K562 (cell line): ENCODE results near the gene ILF2. TPM values are rescaled to one million over a fixed set of nuclear protein-coding genes. Genes with fewer than 3 reads are reported as not detected.

ENCODE experiments used
- DIDO1 ChIP-seq: fragments of 450-650 bp; IDR thresholded peaks from 2 replicates; pipeline ENCODE4 v1.6.1; 2016; ENCODE audit warnings: low read depth, missing biosample characterization, missing genetic modification characterization
- HDAC1 ChIP-seq, 2 experiments: fragments of 450-650 bp; IDR thresholded peaks; 2 replicates each; pipeline ENCODE4 v1.6.1; 2016 to 2017; ENCODE audit warnings: inconsistent platforms in 1 of 2, mild to moderate bottlenecking in 1 of 2, moderate library complexity in 1 of 2
- KLF10 ChIP-seq: fragments of 250-450 bp; sonication (Bioruptor Pico); IDR thresholded peaks from 2 replicates; pipeline ENCODE4 v1.6.1; 2021; ENCODE audit warnings: matching md5 sums
- MTA1 ChIP-seq: fragments of 450-650 bp; IDR thresholded peaks from 2 replicates; pipeline ENCODE4 v1.6.1; 2017; ENCODE audit warnings: borderline replicate concordance
- PML ChIP-seq: IDR thresholded peaks from 2 replicates; pipeline ENCODE4 v1.6.1; 2012; ENCODE audit warnings: low read length, inconsistent platforms
- RBBP5 ChIP-seq: fragments of 200-600 bp; sonication (generic); IDR thresholded peaks from 2 replicates; pipeline ENCODE4 v1.6.1; 2012; ENCODE audit warnings: borderline replicate concordance, mild to moderate bottlenecking, low read length, control low read depth, inconsistent platforms; ENCODE audit not compliant: insufficient read depth, poor library complexity, severe bottlenecking
- SMARCA5 ChIP-seq: fragments of 450-650 bp; IDR thresholded peaks from 2 replicates; pipeline ENCODE4 v1.6.1; 2016
- STAT5A ChIP-seq: IDR thresholded peaks from 2 replicates; pipeline ENCODE4 v1.6.1; 2012; ENCODE audit warnings: low read length, inconsistent platforms, borderline replicate concordance
- XRCC5 ChIP-seq: fragments of 200-400 bp; formaldehyde crosslinking; IDR thresholded peaks from 2 replicates; pipeline ENCODE4 v1.6.1; 2017; ENCODE audit warnings: low read depth, mild to moderate bottlenecking, low read length
- ZNF143 ChIP-seq: sonication (generic); formaldehyde crosslinking; IDR thresholded peaks from 2 replicates; pipeline ENCODE4 v1.9.0; 2022; ENCODE audit warnings: mild to moderate bottlenecking, missing genetic modification reagents
- polyA plus RNA-seq, 8 experiments: library from polyadenylated mRNA; depleted of rRNA in 4 of 8; stranded (reverse) in 5 of 8; unstranded in 3 of 8; fragments of >200 nt; fragmentation: Nextera tagmentation in 2 of 8; fragmentation: Illumina TruSeq in 1 of 8; extraction: Ambion mirVana in 2 of 8; extraction: Trizol in 1 of 8; gene quantifications; 2 replicates each; pipeline versions ENCODE4 v1.2.1 to v1.2.3, GENCODE V29; 2011 to 2014; ENCODE audit warnings: inconsistent platforms in 1 of 8, missing spikeins in 1 of 8
- total RNA-seq, 7 experiments: library from RNA; depleted of rRNA in 6 of 7; stranded (reverse); fragments of >200 nt in 6 of 7; fragmentation: Illumina TruSeq in 2 of 7; extraction: Trizol in 2 of 7; gene quantifications; 2 replicates each; pipeline versions ENCODE4 v1.2.1 to v1.2.3, GENCODE V29; 2011 to 2021; ENCODE audit warnings: low replicate concordance in 1 of 7
- TF ChIP-seq, protein P1 (sequence below), 2 experiments: fragments of 450-650 bp in 1 of 2; sonication (generic) in 1 of 2; formaldehyde crosslinking in 1 of 2; IDR thresholded peaks; 2 replicates each; pipeline versions ENCODE4 v1.7.1 to v1.9.0; 2016 to 2022; ENCODE audit warnings: inconsistent platforms in 1 of 2, mild to moderate bottlenecking in 1 of 2, missing genetic modification reagents in 1 of 2
- TF ChIP-seq, protein P2 (sequence below): fragments of 200-800 bp; sonication (Bioruptor generic); IDR thresholded peaks from 2 replicates; pipeline ENCODE4 v1.6.1; 2017; ENCODE audit warnings: missing genetic modification characterization, missing compliant biosample characterization
- TF ChIP-seq, protein P3 (sequence below), 2 experiments: IDR thresholded peaks; 2 replicates each; pipeline ENCODE4 v1.6.1; 2012; ENCODE audit warnings: improper control_type of control experiment in 2 of 2, low read depth in 2 of 2, low read length in 2 of 2, borderline replicate concordance in 1 of 2

The ILF2 gene
- total and polyA plus RNA-seq, 9 of the 15 experiments (the other 6 are each of a cell fraction or from before 2014, with no cell fraction given), result 282 to 726 (median 474) TPM

DNA sequence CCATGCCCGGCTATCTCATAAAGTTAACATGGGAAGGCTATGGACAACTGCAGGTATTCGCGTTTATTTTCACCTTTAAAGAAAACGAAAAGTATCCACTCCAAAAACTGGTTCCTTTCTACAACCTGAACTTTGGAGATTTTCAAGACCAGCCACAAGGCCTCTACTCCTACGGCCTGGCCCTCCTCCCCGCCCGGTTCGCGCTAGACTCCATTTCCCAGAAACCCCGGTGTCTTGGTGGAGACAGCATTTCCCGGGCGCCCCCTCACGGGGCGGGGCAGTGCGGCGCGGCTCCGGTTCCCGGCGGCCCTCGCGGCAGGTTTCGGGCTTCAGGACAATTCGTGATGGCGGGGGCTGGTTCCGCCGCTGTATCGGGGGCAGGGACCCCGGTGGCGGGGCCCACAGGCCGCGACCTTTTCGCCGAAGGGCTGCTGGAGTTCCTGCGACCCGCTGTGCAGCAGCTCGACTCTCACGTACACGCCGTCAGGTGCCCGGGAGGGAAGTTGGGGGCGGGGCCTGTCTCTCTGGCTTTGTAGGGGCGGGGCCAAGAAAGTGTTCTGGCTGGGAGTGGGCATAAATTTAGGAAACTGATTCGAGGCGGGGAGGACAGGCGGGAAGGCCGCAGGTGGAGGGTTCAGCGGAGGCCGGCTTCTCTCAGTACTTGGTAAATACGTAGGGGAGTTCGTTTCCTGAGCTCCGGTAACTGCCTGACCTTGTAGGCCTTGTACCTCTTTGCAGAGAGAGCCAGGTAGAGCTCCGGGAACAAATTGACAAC lies 12.2 kb downstream of the ILF2 start, which contains the start of gene SNAPIN (continued):
- TF ChIP-seq DIDO1, result peak; percentile 66; the same call in 1 of the 2 replicates
- peak in 1 of 2 experiments; percentile 59; a peak in 1 of 4 replicates for TF ChIP-seq HDAC1 (IDR thresholded peaks at IDR 0.05)
- TF ChIP-seq SMARCA5, result no peak
- TF ChIP-seq XRCC5, result peak; percentile 66; the same call in 1 of the 2 replicates
- TF ChIP-seq RBBP5, result peak; percentile 99
- TF ChIP-seq MTA1, result 0 out of 2 replicates have a peak, but pooled peaks have one; percentile 22
- no peak for TF ChIP-seq STAT5A
- TF ChIP-seq KLF10, result no peak
- TF ChIP-seq, protein P1, sequence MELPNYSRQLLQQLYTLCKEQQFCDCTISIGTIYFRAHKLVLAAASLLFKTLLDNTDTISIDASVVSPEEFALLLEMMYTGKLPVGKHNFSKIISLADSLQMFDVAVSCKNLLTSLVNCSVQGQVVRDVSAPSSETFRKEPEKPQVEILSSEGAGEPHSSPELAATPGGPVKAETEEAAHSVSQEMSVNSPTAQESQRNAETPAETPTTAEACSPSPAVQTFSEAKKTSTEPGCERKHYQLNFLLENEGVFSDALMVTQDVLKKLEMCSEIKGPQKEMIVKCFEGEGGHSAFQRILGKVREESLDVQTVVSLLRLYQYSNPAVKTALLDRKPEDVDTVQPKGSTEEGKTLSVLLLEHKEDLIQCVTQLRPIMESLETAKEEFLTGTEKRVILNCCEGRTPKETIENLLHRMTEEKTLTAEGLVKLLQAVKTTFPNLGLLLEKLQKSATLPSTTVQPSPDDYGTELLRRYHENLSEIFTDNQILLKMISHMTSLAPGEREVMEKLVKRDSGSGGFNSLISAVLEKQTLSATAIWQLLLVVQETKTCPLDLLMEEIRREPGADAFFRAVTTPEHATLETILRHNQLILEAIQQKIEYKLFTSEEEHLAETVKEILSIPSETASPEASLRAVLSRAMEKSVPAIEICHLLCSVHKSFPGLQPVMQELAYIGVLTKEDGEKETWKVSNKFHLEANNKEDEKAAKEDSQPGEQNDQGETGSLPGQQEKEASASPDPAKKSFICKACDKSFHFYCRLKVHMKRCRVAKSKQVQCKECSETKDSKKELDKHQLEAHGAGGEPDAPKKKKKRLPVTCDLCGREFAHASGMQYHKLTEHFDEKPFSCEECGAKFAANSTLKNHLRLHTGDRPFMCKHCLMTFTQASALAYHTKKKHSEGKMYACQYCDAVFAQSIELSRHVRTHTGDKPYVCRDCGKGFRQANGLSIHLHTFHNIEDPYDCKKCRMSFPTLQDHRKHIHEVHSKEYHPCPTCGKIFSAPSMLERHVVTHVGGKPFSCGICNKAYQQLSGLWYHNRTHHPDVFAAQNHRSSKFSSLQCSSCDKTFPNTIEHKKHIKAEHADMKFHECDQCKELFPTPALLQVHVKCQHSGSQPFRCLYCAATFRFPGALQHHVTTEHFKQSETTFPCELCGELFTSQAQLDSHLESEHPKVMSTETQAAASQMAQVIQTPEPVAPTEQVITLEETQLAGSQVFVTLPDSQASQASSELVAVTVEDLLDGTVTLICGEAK (IDR thresholded peaks at IDR 0.05), result peak; percentile 73
- TF ChIP-seq, protein P1 (CRISPR knock-in tag; IDR thresholded peaks at IDR 0.05), result no peak
- TF ChIP-seq, protein P2, sequence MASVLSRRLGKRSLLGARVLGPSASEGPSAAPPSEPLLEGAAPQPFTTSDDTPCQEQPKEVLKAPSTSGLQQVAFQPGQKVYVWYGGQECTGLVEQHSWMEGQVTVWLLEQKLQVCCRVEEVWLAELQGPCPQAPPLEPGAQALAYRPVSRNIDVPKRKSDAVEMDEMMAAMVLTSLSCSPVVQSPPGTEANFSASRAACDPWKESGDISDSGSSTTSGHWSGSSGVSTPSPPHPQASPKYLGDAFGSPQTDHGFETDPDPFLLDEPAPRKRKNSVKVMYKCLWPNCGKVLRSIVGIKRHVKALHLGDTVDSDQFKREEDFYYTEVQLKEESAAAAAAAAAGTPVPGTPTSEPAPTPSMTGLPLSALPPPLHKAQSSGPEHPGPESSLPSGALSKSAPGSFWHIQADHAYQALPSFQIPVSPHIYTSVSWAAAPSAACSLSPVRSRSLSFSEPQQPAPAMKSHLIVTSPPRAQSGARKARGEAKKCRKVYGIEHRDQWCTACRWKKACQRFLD (CRISPR knock-in tag), result peak; percentile 79
- TF ChIP-seq PML, result 0 out of 2 replicates have a peak, but pooled peaks have one; percentile 49
- TF ChIP-seq, protein P3, sequence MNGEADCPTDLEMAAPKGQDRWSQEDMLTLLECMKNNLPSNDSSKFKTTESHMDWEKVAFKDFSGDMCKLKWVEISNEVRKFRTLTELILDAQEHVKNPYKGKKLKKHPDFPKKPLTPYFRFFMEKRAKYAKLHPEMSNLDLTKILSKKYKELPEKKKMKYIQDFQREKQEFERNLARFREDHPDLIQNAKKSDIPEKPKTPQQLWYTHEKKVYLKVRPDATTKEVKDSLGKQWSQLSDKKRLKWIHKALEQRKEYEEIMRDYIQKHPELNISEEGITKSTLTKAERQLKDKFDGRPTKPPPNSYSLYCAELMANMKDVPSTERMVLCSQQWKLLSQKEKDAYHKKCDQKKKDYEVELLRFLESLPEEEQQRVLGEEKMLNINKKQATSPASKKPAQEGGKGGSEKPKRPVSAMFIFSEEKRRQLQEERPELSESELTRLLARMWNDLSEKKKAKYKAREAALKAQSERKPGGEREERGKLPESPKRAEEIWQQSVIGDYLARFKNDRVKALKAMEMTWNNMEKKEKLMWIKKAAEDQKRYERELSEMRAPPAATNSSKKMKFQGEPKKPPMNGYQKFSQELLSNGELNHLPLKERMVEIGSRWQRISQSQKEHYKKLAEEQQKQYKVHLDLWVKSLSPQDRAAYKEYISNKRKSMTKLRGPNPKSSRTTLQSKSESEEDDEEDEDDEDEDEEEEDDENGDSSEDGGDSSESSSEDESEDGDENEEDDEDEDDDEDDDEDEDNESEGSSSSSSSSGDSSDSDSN (IDR thresholded peaks at IDR 0.05; ENCODE audit: borderline replicate concordance in 1 of 2, low read depth in 2 of 2, low read length in 2 of 2), result no peak
- TF ChIP-seq ZNF143 (CRISPR knock-in tag), result peak; percentile 89
